Karpas-422 (cell line): ENCODE measurements around the gene SRRM4. TPM values are rescaled to one million over a fixed set of nuclear protein-coding genes. Genes with fewer than 3 reads are reported as not detected.

ENCODE experiments used
- DNase-seq: peaks from one replicate; pipeline ENCODE4 v3.0.0-alpha.2; 2015
- H2AFZ ChIP-seq: fragments of 200-600 bp; sonication (generic); 2 replicates; pipeline ENCODE4 v1.6.1; 2014; ENCODE audit warnings: antibody characterized with exemption, low read length, mixed read lengths
- H3K27ac ChIP-seq: fragments of 200-600 bp; sonication (generic); 2 replicates; pipeline ENCODE4 v1.5.1; 2014; ENCODE audit warnings: mild to moderate bottlenecking, low read length, moderate library complexity
- H3K27me3 ChIP-seq: fragments of 200-600 bp; sonication (generic); 2 replicates; pipeline ENCODE4 v1.6.1; 2014; ENCODE audit warnings: low read length, mixed read lengths
- H3K36me3 ChIP-seq: fragments of 200-600 bp; sonication (generic); 2 replicates; pipeline ENCODE4 v1.6.1; 2014; ENCODE audit warnings: low read length, mixed read lengths; ENCODE audit not compliant: insufficient read depth
- H3K4me1 ChIP-seq: fragments of 200-600 bp; sonication (generic); 2 replicates; pipeline ENCODE4 v1.6.1; 2014; ENCODE audit warnings: mild to moderate bottlenecking, low read length, mixed read lengths
- H3K4me2 ChIP-seq: fragments of 200-600 bp; sonication (generic); 2 replicates; pipeline ENCODE4 v1.6.1; 2014; ENCODE audit warnings: low read length, low read depth, mild to moderate bottlenecking; ENCODE audit not compliant: poor library complexity, severe bottlenecking
- H3K4me3 ChIP-seq: fragments of 200-600 bp; sonication (generic); 2 replicates; pipeline ENCODE4 v1.5.1; 2014; ENCODE audit warnings: mild to moderate bottlenecking, antibody characterized with exemption, low read length, mixed read lengths
- H3K79me2 ChIP-seq: fragments of 200-600 bp; sonication (generic); 2 replicates; pipeline ENCODE4 v1.6.1; 2014; ENCODE audit warnings: mild to moderate bottlenecking, low read length, mixed read lengths
- H3K9ac ChIP-seq: fragments of 200-600 bp; sonication (generic); 2 replicates; pipeline ENCODE4 v1.6.0; 2014; ENCODE audit warnings: low read length
- H3K9me2 ChIP-seq: fragments of 200-600 bp; sonication (generic), shearing (Covaris generic); replicated peaks from 2 replicates; pipeline ENCODE4 v1.6.0; 2014; ENCODE audit warnings: mild to moderate bottlenecking, low read length, moderate library complexity; ENCODE audit not compliant: insufficient read depth
- H3K9me3 ChIP-seq: fragments of 300-700, 200-600 bp; sonication (generic); 2 replicates; pipeline ENCODE4 v1.6.1; 2014; ENCODE audit warnings: low read length, mixed read lengths
- H4K20me1 ChIP-seq: fragments of 200-600 bp; sonication (generic); 2 replicates; pipeline ENCODE4 v1.6.1; 2014; ENCODE audit warnings: mild to moderate bottlenecking, antibody characterized with exemption, low read length, low read depth; ENCODE audit not compliant: insufficient read depth
- total RNA-seq: library from RNA; depleted of rRNA; stranded (reverse); fragments of >200 nt; shearing (Covaris generic); gene quantifications from 2 replicates; pipeline ENCODE4 v1.2.3, GENCODE V29; 2014; ENCODE audit warnings: low replicate concordance

SRRM4 gene
- total RNA-seq, 1 experiment from 2014 or later, result not detected

DNA sequence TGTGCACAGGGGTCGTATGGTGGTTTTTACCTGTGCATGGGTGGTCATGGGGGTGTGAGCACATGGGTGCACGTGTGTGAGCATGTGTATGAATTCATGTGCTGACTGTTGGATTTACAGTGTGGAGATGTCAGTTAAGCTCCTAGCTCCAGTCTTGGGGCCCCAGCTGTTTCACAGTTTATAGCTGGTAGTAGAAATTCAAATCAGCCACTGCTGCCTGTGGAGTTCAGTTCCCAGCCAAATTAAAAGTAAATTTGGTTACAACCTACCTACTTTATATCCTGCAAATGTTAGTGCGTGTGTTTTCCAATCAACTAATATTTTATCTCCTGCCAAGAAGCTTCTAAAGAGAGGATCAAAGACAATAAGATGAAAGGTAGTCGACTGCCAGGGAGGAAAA, 141.4 kb downstream of the SRRM4 start:
- Histone ChIP-seq H2AFZ (no peak overlapping the region), H3K36me3 (no peaks in the 10 kb centered on the region), H4K20me1 (no peaks in the 10 kb centered on the region), H3K9me2 (no peaks in the 10 kb centered on the region), H3K4me1 (no peaks in the 10 kb centered on the region), H3K9me3 (no peaks in the 10 kb centered on the region), H3K27me3 (no peaks in the 10 kb centered on the region), H3K27ac (no peak overlapping the region), H3K9ac (no peak overlapping the region), H3K4me2 (no peak overlapping the region), H3K79me2 (no peaks in the 10 kb centered on the region), H3K4me3 (no peak overlapping the region)
- DNase-seq, result no peak

DNA sequence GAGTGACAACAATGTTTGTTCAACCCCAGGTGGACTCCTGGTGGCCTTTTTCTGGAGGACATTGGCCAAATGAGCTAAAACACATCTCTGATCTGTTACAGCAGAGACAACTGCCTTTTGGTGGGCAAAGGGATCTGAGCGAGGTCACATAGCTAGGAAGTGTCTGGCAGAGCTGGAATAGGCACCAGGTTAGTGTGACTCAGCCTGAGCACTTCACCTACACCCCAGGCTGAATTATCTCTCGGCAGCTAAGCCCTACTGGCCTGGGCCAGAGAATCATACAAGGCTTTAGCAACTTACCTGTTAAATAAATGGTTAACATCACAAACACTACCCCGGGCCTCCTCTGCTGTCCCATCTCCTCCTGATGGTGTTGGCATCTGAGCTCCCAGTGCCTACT, 147.2 kb downstream of the SRRM4 start:
- no peaks in the 10 kb centered on the region for H3K9me3 ChIP-seq
- no peak overlapping the region for H3K27ac ChIP-seq
- no peaks in the 10 kb centered on the region for H3K36me3 ChIP-seq
- no peaks in the 10 kb centered on the region for H3K9me2 ChIP-seq
- H3K4me3 ChIP-seq, result no peak overlapping the region
- no peak overlapping the region for H2AFZ ChIP-seq
- no peaks in the 10 kb centered on the region for H3K4me1 ChIP-seq
- H3K9ac ChIP-seq, result no peak overlapping the region
- no peaks in the 10 kb centered on the region for H3K79me2 ChIP-seq
- H4K20me1 ChIP-seq, result no peaks in the 10 kb centered on the region
- H3K27me3 ChIP-seq, result no peaks in the 10 kb centered on the region
- H3K4me2 ChIP-seq, result no peak overlapping the region
- DNase-seq, result no peak

DNA sequence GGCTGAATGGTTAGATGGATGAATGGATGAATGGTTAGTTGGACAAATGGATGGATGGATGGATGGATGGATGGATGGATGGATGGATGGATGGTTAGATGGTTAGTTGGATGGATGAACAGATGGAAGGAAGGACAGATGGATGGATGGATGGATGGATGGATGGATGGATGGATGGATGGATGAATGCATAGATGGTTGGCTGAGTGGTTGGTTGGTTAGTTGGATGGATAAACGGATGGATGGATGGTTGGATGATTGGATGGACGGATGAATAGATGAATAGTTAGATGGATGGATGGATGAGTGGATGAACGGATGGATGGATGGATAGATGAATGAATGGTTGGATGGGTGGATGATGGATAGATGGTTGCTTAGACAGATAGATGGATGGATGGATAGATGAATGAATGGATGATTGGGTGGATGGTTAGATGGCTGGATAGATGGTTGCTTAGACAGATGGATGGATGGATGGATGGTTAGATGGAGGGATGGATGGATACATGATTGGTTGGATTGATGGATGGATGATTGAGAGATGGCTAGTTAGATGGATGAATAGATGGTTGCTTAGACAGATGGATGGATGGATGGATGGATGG, 148.6 kb downstream of the SRRM4 start:
- Histone ChIP-seq H3K9me2 (no peaks in the 10 kb centered on the region), H3K4me2 (no peak overlapping the region), H3K9me3 (no peaks in the 10 kb centered on the region), H2AFZ (no peak overlapping the region), H3K27me3 (no peaks in the 10 kb centered on the region), H3K4me3 (no peak overlapping the region), H3K4me1 (no peaks in the 10 kb centered on the region), H4K20me1 (no peaks in the 10 kb centered on the region), H3K9ac (no peak overlapping the region), H3K27ac (no peak overlapping the region), H3K36me3 (no peaks in the 10 kb centered on the region), H3K79me2 (no peaks in the 10 kb centered on the region)
- no peak for DNase-seq

DNA sequence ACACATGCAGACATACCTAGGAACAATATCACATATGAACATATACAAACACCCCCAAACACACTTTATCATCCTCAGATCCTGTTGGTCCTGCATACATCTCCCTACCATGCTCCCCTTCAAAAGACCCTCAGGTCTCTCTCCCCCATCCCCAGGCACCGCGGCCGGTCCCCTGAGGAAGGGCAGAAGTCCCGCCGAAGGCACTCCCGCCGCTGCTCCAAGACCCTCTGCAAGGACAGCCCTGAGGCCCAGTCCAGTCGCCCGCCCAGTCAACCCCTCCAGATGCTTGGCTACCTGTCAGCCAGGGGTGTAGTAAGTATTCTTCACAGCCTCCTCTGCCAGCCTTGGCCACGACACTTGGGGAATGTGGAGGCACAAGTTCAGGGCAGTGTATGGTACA, 149.2 kb downstream of the SRRM4 start:
- H3K4me2 ChIP-seq, result no peak overlapping the region
- H3K4me3 ChIP-seq, result no peak overlapping the region
- H3K27ac ChIP-seq, result no peak overlapping the region
- H4K20me1 ChIP-seq, result no peaks in the 10 kb centered on the region
- H3K27me3 ChIP-seq, result no peaks in the 10 kb centered on the region
- no peak overlapping the region for H2AFZ ChIP-seq
- no peak for DNase-seq
- no peaks in the 10 kb centered on the region for H3K79me2 ChIP-seq
- H3K9me3 ChIP-seq, result no peaks in the 10 kb centered on the region
- H3K4me1 ChIP-seq, result no peaks in the 10 kb centered on the region
- no peaks in the 10 kb centered on the region for H3K9me2 ChIP-seq
- no peak overlapping the region for H3K9ac ChIP-seq
- no peaks in the 10 kb centered on the region for H3K36me3 ChIP-seq

DNA sequence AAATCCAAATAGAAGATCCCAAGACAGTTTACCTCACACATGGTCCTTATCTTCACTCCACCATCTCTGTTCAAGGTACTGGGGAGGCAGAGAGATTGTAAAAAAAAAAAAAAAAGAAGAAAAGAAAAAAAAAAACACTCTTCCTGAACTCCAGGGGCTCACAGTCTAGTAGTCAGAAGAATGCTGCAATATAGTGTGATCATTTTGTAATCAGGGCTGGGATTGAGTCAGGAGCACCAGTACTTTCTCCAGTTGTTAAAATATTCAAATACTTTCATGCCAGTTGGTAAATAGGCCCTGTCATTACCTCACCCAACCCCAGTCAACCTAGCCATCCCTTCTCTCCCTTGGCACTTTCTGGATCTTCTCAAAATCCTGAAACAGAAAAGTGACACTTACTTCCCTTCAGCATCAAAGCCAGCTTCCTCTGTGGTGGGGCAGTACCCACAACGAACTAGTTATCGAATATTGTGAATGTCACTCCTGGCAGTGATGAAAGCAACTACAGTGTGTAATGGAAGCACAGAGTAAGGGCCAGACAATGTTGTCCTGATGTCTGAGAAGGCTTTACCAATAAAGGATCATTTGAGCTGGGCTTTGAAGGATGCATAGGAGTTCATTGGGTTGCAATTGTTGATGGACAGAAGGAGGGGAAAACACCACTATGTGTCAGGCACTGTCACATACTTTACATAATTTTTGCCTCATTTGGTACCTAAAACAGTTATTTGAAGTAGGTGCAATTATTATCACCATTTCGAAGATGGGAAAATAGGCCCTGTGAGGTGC, 153.1 kb downstream of the SRRM4 start:
- no peaks in the 10 kb centered on the region for H3K9me2 ChIP-seq
- H3K9ac ChIP-seq, result no peak overlapping the region
- DNase-seq, result no peak
- no peaks in the 10 kb centered on the region for H3K4me1 ChIP-seq
- no peaks in the 10 kb centered on the region for H3K9me3 ChIP-seq
- no peaks in the 10 kb centered on the region for H3K79me2 ChIP-seq
- no peaks in the 10 kb centered on the region for H4K20me1 ChIP-seq
- H3K36me3 ChIP-seq, result no peaks in the 10 kb centered on the region
- H3K4me3 ChIP-seq, result no peak overlapping the region
- H3K27me3 ChIP-seq, result no peaks in the 10 kb centered on the region
- H3K27ac ChIP-seq, result no peak overlapping the region
- no peak overlapping the region for H2AFZ ChIP-seq
- no peak overlapping the region for H3K4me2 ChIP-seq

DNA sequence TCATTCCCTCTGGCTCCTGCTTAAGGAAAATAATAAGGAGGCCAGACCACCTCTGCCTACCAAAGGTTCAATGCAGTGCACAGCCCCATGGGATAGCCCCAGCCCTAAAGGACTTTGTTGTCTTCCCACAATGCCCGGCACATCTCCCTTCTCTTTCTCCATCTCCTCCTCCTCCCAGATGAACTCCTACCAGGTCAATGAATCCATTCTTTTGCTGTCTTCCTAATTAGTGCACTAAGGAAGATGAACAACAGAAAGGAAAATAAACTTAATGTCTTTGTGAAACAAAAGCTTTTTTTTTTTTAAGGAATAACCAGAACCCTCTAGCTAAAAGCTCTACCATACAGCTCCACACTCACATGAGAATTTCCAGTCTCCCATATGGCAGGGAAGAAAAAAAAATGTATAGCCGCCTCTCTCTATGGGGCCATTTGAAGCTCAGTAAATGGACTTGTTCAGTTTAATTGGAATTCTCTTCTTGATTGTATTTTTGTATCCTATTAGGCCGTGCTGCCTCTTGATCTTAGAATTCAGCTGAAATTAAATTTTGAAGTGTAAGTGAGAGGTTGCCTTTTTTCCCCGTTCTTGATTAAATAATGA, 155.6 kb downstream of the SRRM4 start:
- no peak for DNase-seq
- no peaks in the 10 kb centered on the region for H3K9me3 ChIP-seq
- H3K36me3 ChIP-seq, result no peaks in the 10 kb centered on the region
- no peak overlapping the region for H3K4me3 ChIP-seq
- no peaks in the 10 kb centered on the region for H3K79me2 ChIP-seq
- no peaks in the 10 kb centered on the region for H3K4me1 ChIP-seq
- no peak overlapping the region for H3K27ac ChIP-seq
- no peak overlapping the region for H2AFZ ChIP-seq
- H3K27me3 ChIP-seq, result no peaks in the 10 kb centered on the region
- no peaks in the 10 kb centered on the region for H4K20me1 ChIP-seq
- H3K9ac ChIP-seq, result no peak overlapping the region
- no peak overlapping the region for H3K4me2 ChIP-seq
- H3K9me2 ChIP-seq, result no peaks in the 10 kb centered on the region

DNA sequence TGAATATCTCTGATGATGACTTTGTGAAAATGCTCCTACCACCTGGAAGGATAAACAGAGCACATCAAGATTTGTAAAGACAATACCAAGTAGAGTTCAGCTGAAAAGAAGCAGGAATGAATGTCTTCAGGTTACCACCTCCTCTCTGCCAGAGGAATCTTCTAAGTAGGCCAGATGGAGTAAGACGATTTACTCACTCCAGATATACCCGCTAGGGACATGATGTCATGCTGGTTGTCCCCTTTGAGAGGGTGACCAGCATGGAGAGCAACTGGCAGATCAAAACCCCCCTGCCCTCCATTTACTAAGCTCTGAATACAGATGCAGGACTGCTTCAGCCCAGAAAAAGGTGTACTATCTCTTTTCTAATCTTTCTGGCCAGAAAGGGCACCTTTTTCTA, 158.1 kb downstream of the SRRM4 start:
- no peak for DNase-seq
- H3K4me3 ChIP-seq, result no peak overlapping the region

DNA sequence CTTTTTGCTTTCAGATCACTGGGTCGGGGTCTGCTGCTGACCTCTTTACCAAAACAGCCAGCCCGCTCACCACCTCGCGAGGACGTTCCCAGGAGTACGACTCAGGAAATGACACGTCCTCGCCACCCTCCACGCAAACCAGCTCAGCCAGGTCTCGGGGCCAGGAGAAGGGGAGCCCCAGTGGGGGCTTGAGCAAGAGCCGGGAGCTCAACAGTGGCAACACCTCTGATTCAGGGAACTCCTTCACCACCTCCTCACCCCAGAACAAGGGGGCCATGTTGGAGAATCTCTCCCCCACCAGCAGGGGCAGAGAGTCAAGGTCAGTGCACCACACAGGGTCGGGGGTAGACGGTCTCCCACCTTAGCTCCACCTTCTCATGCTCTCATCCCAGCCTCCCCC, 164.0 kb downstream of the SRRM4 start:
- H3K27ac ChIP-seq, result no peak overlapping the region
- H3K9me3 ChIP-seq, result no peaks in the 10 kb centered on the region
- H3K36me3 ChIP-seq, result no peaks in the 10 kb centered on the region
- no peaks in the 10 kb centered on the region for H4K20me1 ChIP-seq
- DNase-seq, result no peak
- H3K4me2 ChIP-seq, result no peak overlapping the region
- H3K9me2 ChIP-seq, result no peaks in the 10 kb centered on the region
- no peaks in the 10 kb centered on the region for H3K4me1 ChIP-seq
- H3K79me2 ChIP-seq, result no peaks in the 10 kb centered on the region
- no peak overlapping the region for H3K9ac ChIP-seq
- H2AFZ ChIP-seq, result no peak overlapping the region
- no peak overlapping the region for H3K4me3 ChIP-seq
- no peaks in the 10 kb centered on the region for H3K27me3 ChIP-seq

More for the DNA sequence above, 158.1 kb downstream of the SRRM4 start:
- Histone ChIP-seq H3K27me3 (no peaks in the 10 kb centered on the region), H3K36me3 (no peaks in the 10 kb centered on the region), H3K9ac (no peak overlapping the region), H2AFZ (no peak overlapping the region), H3K4me1 (no peaks in the 10 kb centered on the region), H3K9me2 (no peaks in the 10 kb centered on the region), H3K4me2 (no peak overlapping the region), H3K79me2 (no peaks in the 10 kb centered on the region), H3K27ac (no peak overlapping the region), H4K20me1 (no peaks in the 10 kb centered on the region), H3K9me3 (no peaks in the 10 kb centered on the region)
